Measurements from ENCODE around the gene VPS37C. TPM values are rescaled to one million over a fixed set of nuclear protein-coding genes. Genes with fewer than 3 reads are reported as not detected.

The VPS37C gene
- total RNA-seq, 1 donor from 2014 or later: 19.6 TPM

GRCh38 chr11:61198948-61199523 lies 37.8 kb upstream of the VPS37C start:
- no peak overlapping the region for H3K27ac Mint-ChIP-seq (ENCODE audit: unreplicated experiment)
- no peaks in the 10 kb centered on the region for H3K36me3 Mint-ChIP-seq (ENCODE audit: low read depth)
- no peak for TF ChIP-seq CTCF (IDR thresholded peaks at IDR 0.05)
- DNase-seq (ENCODE audit: low spot score): no peak
- peaks cover 6% of the 10 kb centered on the region for H3K9me3 Mint-ChIP-seq (ENCODE audit: low read depth)
- H3K4me3 Mint-ChIP-seq (ENCODE audit: unreplicated experiment): no peak overlapping the region
- H3K27me3 Mint-ChIP-seq (ENCODE audit: low read depth): peaks cover 46% of the 10 kb centered on the region
- no peaks in the 10 kb centered on the region for H3K4me1 Mint-ChIP-seq (ENCODE audit: low read depth)

- DNase-seq (ENCODE audit: low spot score): no peak
- H3K4me3 Mint-ChIP-seq (ENCODE audit: unreplicated experiment): no peak overlapping the region
- peaks cover 6% of the 10 kb centered on the region for H3K9me3 Mint-ChIP-seq (ENCODE audit: low read depth)
- TF ChIP-seq CTCF (IDR thresholded peaks at IDR 0.05): no peak
- no peaks in the 10 kb centered on the region for H3K4me1 Mint-ChIP-seq (ENCODE audit: low read depth)
- H3K27me3 Mint-ChIP-seq (ENCODE audit: low read depth): peaks cover 43% of the 10 kb centered on the region
- H3K27ac Mint-ChIP-seq (ENCODE audit: unreplicated experiment): no peak overlapping the region
- no peaks in the 10 kb centered on the region for H3K36me3 Mint-ChIP-seq (ENCODE audit: low read depth)
Measured at GRCh38 chr11:61198361-61198760, 37.1 kb upstream of the VPS37C start.

- no peak for TF ChIP-seq CTCF (IDR thresholded peaks at IDR 0.05)
- Mint-ChIP-seq H3K27ac (ENCODE audit: unreplicated experiment) (no peak overlapping the region), H3K27me3 (ENCODE audit: low read depth) (peaks cover 29% of the 10 kb centered on the region), H3K4me1 (ENCODE audit: low read depth) (no peaks in the 10 kb centered on the region), H3K4me3 (ENCODE audit: unreplicated experiment) (no peak overlapping the region), H3K36me3 (ENCODE audit: low read depth) (no peaks in the 10 kb centered on the region), H3K9me3 (ENCODE audit: low read depth) (peaks cover 6% of the 10 kb centered on the region)
- DNase-seq (ENCODE audit: low spot score): no peak
Measured at GRCh38 chr11:61195719-61196118, 34.5 kb upstream of the VPS37C start.

- no peak overlapping the region for H3K4me3 Mint-ChIP-seq (ENCODE audit: unreplicated experiment)
Measured at GRCh38 chr11:61194981-61195695, 33.9 kb upstream of the VPS37C start.

More at GRCh38 chr11:61194981-61195695, 33.9 kb upstream of the VPS37C start:
- no peak for DNase-seq (ENCODE audit: low spot score)
- Mint-ChIP-seq H3K4me1 (ENCODE audit: low read depth) (no peaks in the 10 kb centered on the region), H3K9me3 (ENCODE audit: low read depth) (peaks cover 6% of the 10 kb centered on the region), H3K27me3 (ENCODE audit: low read depth) (peaks cover 26% of the 10 kb centered on the region), H3K27ac (ENCODE audit: unreplicated experiment) (no peak overlapping the region), H3K36me3 (ENCODE audit: low read depth) (no peaks in the 10 kb centered on the region)
- no peak for TF ChIP-seq CTCF (IDR thresholded peaks at IDR 0.05)

Data from chondrocyte (in vitro differentiated cells).